Panc1 (cell line): ENCODE data around the gene IMP4. TPM values are rescaled to one million over a fixed set of nuclear protein-coding genes. Genes with fewer than 3 reads are reported as not detected.

Source experiments
- ATAC-seq: fragments of 200-7000 bp; cut with Tn5 transposase; 2 replicates; pipeline ENCODE4 v1.9.1; 2020; ENCODE audit warnings: mild to moderate bottlenecking, moderate library complexity
- BruUV-seq: library from RNA; stranded (reverse); fragments of 400-500 nt; replicated peaks from 2 replicates; lab custom pipeline; 2021; lab: Mats Ljungman, UMichigan
- CTCF ChIA-PET: fragments of 300-600 bp; sonication (Branson Sonifier 250); formaldehyde crosslinking; loops from one replicate; lab custom pipeline; 2022; ENCODE audit warnings: antibody characterized with exemption; lab: Charles Lee
- POLR2A ChIA-PET: fragments of 300-600 bp; sonication (Branson Sonifier 250); formaldehyde crosslinking; loops from one replicate; lab custom pipeline; 2022; ENCODE audit warnings: antibody characterized with exemption; lab: Charles Lee
- DNase-seq: peaks from one replicate; pipeline ENCODE4 v3.0.0-alpha.2; 2010; ENCODE audit warnings: low read depth, low spot score
- H3K27ac ChIP-seq: 2 replicates; pipeline ENCODE4 v1.5.1; 2011; ENCODE audit warnings: mild to moderate bottlenecking, low read length, inconsistent platforms
- H3K27me3 ChIP-seq: fragments of 200-500 bp; sonication (Bioruptor generic); 2 replicates; pipeline ENCODE4 v1.6.0; 2014; ENCODE audit warnings: low read length, inconsistent platforms; ENCODE audit not compliant: control insufficient read depth, insufficient read depth
- H3K36me3 ChIP-seq: fragments of 200-500 bp; sonication (Bioruptor generic); 2 replicates; pipeline ENCODE4 v1.5.1; 2014; ENCODE audit warnings: inconsistent platforms, mild to moderate bottlenecking, low read length, moderate library complexity; ENCODE audit not compliant: control insufficient read depth, insufficient read depth
- H3K4me1 ChIP-seq: 2 replicates; pipeline ENCODE4 v1.5.1; 2011; ENCODE audit warnings: inconsistent platforms, mild to moderate bottlenecking, low read length, moderate library complexity; ENCODE audit not compliant: control insufficient read depth, insufficient read depth
- H3K4me3 ChIP-seq, 2 experiments: 2 replicates each; pipeline ENCODE4 v1.5.1; 2011 to 2012; ENCODE audit warnings: low read depth in 2 of 2, low read length in 2 of 2, mild to moderate bottlenecking in 2 of 2, inconsistent platforms in 1 of 2, moderate library complexity in 1 of 2
- H3K9me3 ChIP-seq: fragments of 200-500 bp; sonication (Bioruptor generic); 2 replicates; pipeline ENCODE4 v1.5.1; 2014; ENCODE audit warnings: low read depth, mild to moderate bottlenecking, inconsistent platforms, low read length, moderate library complexity; ENCODE audit not compliant: control insufficient read depth, insufficient read depth
- POLR2AphosphoS5 ChIP-seq: IDR thresholded peaks from 2 replicates; pipeline ENCODE4 v1.6.1; 2012; ENCODE audit warnings: mild to moderate bottlenecking, low read depth, low read length, moderate library complexity
- SIN3A ChIP-seq: IDR thresholded peaks from 2 replicates; pipeline ENCODE4 v1.6.1; 2012; ENCODE audit warnings: low read depth, mild to moderate bottlenecking, low read length, moderate library complexity, borderline replicate concordance; ENCODE audit not compliant: insufficient read depth
- TCF7L2 ChIP-seq: IDR thresholded peaks from 2 replicates; pipeline ENCODE4 v1.6.1; 2011; ENCODE audit warnings: mild to moderate bottlenecking, low read depth, low read length, inconsistent platforms
- in situ Hi-C: cut with HindIII; loops from 2 replicates; pipeline ENCODE4 v1.10.0; 2016; ENCODE audit warnings: low sequenced_read_pairs, low pct_unique_long_range_greater_than_20kb
- intact Hi-C: fragments of 100-400 bp; cut with micrococcal nuclease; formaldehyde crosslinking; loops from one replicate; pipeline ENCODE4 v1.10.0; 2022; ENCODE audit not compliant: unreplicated experiment
- total RNA-seq: library from RNA; stranded (reverse); gene quantifications from one replicate; pipeline ENCODE4 v1.2.1, GENCODE V29; 2021; ENCODE audit not compliant: unreplicated experiment
- TF ChIP-seq, protein P1 (sequence below): fragments of 450-650 bp; IDR thresholded peaks from 2 replicates; pipeline ENCODE4 v1.5.1; 2017; ENCODE audit warnings: mild to moderate bottlenecking
- TF ChIP-seq, protein P2 (sequence below), 2 experiments: IDR thresholded peaks; 2 replicates each; pipeline ENCODE4 v1.6.1; 2011 to 2012; ENCODE audit warnings: low read depth in 2 of 2, control low read depth in 1 of 2, low read length in 1 of 2, mild to moderate bottlenecking in 1 of 2, moderate library complexity in 1 of 2; ENCODE audit not compliant: insufficient read depth in 1 of 2

Gene IMP4
- total RNA-seq, 1 experiment from 2014 or later, result 104 TPM

GRCh38 chr2:130337735-130338325 lies 4.9 kb upstream of the IMP4 start:
- H3K36me3 ChIP-seq, result no peaks in the 10 kb centered on the region
- DNase-seq (no peak), ATAC-seq (no peak)
- POLR2A ChIA-PET, result interaction anchor here (0.5 kb wide), 1 partner anchor 25 kb away, joined by 8 read pairs; no protein-coding TSS in a partner anchor
- BruUV-seq, result no TSS peak
- intact Hi-C loops (loop anchor here (10.0 kb wide), 1 partner anchor 183 kb away; no protein-coding TSS in a partner anchor), in situ Hi-C loops (no loop called here)
- CTCF ChIA-PET, result interaction anchor here (0.6 to 1.0 kb wide), 2 partner anchors 50 to 156 kb away, joined by 3 read pairs; partner anchors contain the start of gene SMPD4
- no peak for TF ChIP-seq POLR2AphosphoS5
- no peak for TF ChIP-seq TCF7L2
- TF ChIP-seq, protein P1, sequence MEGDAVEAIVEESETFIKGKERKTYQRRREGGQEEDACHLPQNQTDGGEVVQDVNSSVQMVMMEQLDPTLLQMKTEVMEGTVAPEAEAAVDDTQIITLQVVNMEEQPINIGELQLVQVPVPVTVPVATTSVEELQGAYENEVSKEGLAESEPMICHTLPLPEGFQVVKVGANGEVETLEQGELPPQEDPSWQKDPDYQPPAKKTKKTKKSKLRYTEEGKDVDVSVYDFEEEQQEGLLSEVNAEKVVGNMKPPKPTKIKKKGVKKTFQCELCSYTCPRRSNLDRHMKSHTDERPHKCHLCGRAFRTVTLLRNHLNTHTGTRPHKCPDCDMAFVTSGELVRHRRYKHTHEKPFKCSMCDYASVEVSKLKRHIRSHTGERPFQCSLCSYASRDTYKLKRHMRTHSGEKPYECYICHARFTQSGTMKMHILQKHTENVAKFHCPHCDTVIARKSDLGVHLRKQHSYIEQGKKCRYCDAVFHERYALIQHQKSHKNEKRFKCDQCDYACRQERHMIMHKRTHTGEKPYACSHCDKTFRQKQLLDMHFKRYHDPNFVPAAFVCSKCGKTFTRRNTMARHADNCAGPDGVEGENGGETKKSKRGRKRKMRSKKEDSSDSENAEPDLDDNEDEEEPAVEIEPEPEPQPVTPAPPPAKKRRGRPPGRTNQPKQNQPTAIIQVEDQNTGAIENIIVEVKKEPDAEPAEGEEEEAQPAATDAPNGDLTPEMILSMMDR, result no peak
- TF ChIP-seq, protein P2, sequence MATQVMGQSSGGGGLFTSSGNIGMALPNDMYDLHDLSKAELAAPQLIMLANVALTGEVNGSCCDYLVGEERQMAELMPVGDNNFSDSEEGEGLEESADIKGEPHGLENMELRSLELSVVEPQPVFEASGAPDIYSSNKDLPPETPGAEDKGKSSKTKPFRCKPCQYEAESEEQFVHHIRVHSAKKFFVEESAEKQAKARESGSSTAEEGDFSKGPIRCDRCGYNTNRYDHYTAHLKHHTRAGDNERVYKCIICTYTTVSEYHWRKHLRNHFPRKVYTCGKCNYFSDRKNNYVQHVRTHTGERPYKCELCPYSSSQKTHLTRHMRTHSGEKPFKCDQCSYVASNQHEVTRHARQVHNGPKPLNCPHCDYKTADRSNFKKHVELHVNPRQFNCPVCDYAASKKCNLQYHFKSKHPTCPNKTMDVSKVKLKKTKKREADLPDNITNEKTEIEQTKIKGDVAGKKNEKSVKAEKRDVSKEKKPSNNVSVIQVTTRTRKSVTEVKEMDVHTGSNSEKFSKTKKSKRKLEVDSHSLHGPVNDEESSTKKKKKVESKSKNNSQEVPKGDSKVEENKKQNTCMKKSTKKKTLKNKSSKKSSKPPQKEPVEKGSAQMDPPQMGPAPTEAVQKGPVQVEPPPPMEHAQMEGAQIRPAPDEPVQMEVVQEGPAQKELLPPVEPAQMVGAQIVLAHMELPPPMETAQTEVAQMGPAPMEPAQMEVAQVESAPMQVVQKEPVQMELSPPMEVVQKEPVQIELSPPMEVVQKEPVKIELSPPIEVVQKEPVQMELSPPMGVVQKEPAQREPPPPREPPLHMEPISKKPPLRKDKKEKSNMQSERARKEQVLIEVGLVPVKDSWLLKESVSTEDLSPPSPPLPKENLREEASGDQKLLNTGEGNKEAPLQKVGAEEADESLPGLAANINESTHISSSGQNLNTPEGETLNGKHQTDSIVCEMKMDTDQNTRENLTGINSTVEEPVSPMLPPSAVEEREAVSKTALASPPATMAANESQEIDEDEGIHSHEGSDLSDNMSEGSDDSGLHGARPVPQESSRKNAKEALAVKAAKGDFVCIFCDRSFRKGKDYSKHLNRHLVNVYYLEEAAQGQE (IDR thresholded peaks at IDR 0.05; ENCODE audit: insufficient read depth in 1 of 2, low read depth in 2 of 2, low read length in 1 of 2), result no peak
- TF ChIP-seq SIN3A, result no peak
- peaks cover 3% of the 10 kb centered on the region; the same call in 1 of the 2 replicates for H3K9me3 ChIP-seq
- H3K4me1 ChIP-seq, result peaks cover 12% of the 10 kb centered on the region
- peak overlapping the region; percentile 60 to 80 for H3K4me3 ChIP-seq
- peak overlapping the region; percentile 69 for H3K27ac ChIP-seq
- H3K27me3 ChIP-seq, result no peaks in the 10 kb centered on the region

- Histone ChIP-seq H3K27ac (no peak overlapping the region), H3K4me3 (no peak overlapping the region), H3K27me3 (no peaks in the 10 kb centered on the region), H3K36me3 (no peaks in the 10 kb centered on the region), H3K4me1 (peaks cover 12% of the 10 kb centered on the region), H3K9me3 (peaks cover 3% of the 10 kb centered on the region; the same call in 1 of the 2 replicates)
- intact Hi-C loops (loop anchor here (10.0 kb wide), 1 partner anchor 184 kb away; no protein-coding TSS in a partner anchor), in situ Hi-C loops (no loop called here)
- DNase-seq, result no peak
- no peak for ATAC-seq
- BruUV-seq, result no TSS peak
- no peak for TF ChIP-seq POLR2AphosphoS5
- no peak for TF ChIP-seq TCF7L2
- TF ChIP-seq SIN3A, result no peak
- TF ChIP-seq, protein P2 (IDR thresholded peaks at IDR 0.05; ENCODE audit: insufficient read depth in 1 of 2, low read depth in 2 of 2, low read length in 1 of 2), result no peak
- TF ChIP-seq, protein P1, result no peak
- CTCF ChIA-PET, result no interaction called here
- POLR2A ChIA-PET, result interaction anchor here (0.5 kb wide), 1 partner anchor 45 kb away, joined by 3 read pairs; no protein-coding TSS in a partner anchor
Measured at GRCh38 chr2:130338793-130339345, 3.8 kb upstream of the IMP4 start.
